Measurements from ENCODE around the gene ALPI. TPM values are rescaled to one million over a fixed set of nuclear protein-coding genes. Genes with fewer than 3 reads are reported as not detected.

The ALPI gene
- total RNA-seq, 1 experiment from 2014 or later: not detected

DNA sequence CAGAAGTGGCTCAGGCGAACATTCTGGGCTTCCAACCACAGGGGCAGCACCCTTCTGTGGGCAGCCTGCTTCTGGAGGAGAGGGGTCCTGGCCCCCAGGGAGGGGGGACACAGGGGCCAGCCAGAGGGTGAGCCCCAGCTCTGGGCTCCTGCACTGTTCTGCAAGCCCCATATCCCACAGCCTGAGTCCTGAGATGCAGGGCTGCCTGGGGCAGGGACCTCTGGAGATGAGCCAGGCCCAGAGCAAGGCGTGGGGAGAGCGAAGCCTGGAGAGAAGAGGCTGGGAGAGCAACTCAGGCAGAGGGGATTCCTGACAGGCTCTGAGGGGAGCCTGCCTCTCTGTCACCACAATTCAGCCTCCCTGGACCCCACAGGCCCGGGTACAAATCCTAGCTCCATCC is 50.8 kb downstream of the ALPI start:
- Mint-ChIP-seq H3K27me3 (ENCODE audit: unreplicated experiment) (peaks cover 80% of the 10 kb centered on the region), H3K9me3 (ENCODE audit: low read depth, unreplicated experiment) (no peaks in the 10 kb centered on the region)

DNA sequence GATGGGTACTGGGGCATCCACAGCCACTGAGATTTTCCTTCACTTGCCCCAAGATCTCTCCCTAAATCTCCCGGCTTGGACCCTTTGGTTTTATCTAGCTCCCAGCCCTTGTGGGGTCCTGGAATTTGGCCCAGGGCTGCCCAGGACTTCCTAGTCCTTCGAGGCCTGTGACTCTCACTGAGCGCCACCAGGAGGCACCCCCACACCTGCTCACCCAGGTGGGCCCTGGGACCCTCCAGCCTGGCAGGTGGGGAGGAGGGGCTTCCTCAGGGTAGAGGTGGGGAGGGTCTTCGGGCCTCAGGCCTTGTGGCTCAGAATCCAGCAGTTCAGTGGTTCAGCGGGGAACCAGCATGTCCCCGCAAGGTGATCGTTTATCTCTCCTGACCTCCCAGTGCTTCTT is 52.3 kb downstream of the ALPI start:
- Mint-ChIP-seq H3K4me3 (ENCODE audit: low read depth, unreplicated experiment) (no peak overlapping the region), H3K9me3 (ENCODE audit: low read depth, unreplicated experiment) (no peaks in the 10 kb centered on the region), H3K27me3 (ENCODE audit: unreplicated experiment) (peaks cover 93% of the 10 kb centered on the region), H3K27ac (ENCODE audit: unreplicated experiment) (no peak overlapping the region), H3K36me3 (ENCODE audit: insufficient read depth, unreplicated experiment) (no peaks in the 10 kb centered on the region), H3K4me1 (ENCODE audit: low read depth, unreplicated experiment) (no peaks in the 10 kb centered on the region)
- TF ChIP-seq, protein P1, sequence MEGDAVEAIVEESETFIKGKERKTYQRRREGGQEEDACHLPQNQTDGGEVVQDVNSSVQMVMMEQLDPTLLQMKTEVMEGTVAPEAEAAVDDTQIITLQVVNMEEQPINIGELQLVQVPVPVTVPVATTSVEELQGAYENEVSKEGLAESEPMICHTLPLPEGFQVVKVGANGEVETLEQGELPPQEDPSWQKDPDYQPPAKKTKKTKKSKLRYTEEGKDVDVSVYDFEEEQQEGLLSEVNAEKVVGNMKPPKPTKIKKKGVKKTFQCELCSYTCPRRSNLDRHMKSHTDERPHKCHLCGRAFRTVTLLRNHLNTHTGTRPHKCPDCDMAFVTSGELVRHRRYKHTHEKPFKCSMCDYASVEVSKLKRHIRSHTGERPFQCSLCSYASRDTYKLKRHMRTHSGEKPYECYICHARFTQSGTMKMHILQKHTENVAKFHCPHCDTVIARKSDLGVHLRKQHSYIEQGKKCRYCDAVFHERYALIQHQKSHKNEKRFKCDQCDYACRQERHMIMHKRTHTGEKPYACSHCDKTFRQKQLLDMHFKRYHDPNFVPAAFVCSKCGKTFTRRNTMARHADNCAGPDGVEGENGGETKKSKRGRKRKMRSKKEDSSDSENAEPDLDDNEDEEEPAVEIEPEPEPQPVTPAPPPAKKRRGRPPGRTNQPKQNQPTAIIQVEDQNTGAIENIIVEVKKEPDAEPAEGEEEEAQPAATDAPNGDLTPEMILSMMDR (IDR thresholded peaks at IDR 0.05; ENCODE audit: unreplicated experiment): no peak
- intact Hi-C loops (cut with micrococcal nuclease; ENCODE audit: unreplicated experiment): no loop called here
- no TSS peak for BruUV-seq (replicated peaks)
- no peak for DNase-seq
- CTCF ChIA-PET: no interaction called here

More for the DNA sequence above, 50.8 kb downstream of the ALPI start:
- intact Hi-C loops (cut with micrococcal nuclease; ENCODE audit: unreplicated experiment): no loop called here
- no peaks in the 10 kb centered on the region for H3K4me1 Mint-ChIP-seq (ENCODE audit: low read depth, unreplicated experiment)
- H3K4me3 Mint-ChIP-seq (ENCODE audit: low read depth, unreplicated experiment): no peak overlapping the region
- no peak overlapping the region for H3K27ac Mint-ChIP-seq (ENCODE audit: unreplicated experiment)
- no TSS peak for BruUV-seq (replicated peaks)
- H3K36me3 Mint-ChIP-seq (ENCODE audit: insufficient read depth, unreplicated experiment): no peaks in the 10 kb centered on the region
- DNase-seq: no peak
- TF ChIP-seq, protein P1 (IDR thresholded peaks at IDR 0.05; ENCODE audit: unreplicated experiment): no peak
- CTCF ChIA-PET: no interaction called here

Other genes starting within 250 kb of the ALPI start
- gene ALPP, start 77.4 kb upstream of the ALPI start, total RNA-seq (2022): not detected in 2 replicates
- gene ALPG, start 49.3 kb upstream of the ALPI start, total RNA-seq (2022): not detected in 2 replicates
- gene ECEL1, start 31.7 kb downstream of the ALPI start, total RNA-seq (2022): not detected in 2 replicates
- not detected in 2 replicates for gene PRSS56, start 64.2 kb downstream of the ALPI start, total RNA-seq (2022)
- gene CHRND, start 70.0 kb downstream of the ALPI start, total RNA-seq (2022): not detected in 2 replicates
- not detected in 2 replicates for gene CHRNG, start 83.5 kb downstream of the ALPI start, total RNA-seq (2022)
- gene TIGD1, start 94.4 kb downstream of the ALPI start, total RNA-seq (2022): 14.9 and 15.5 TPM in 2 replicates
- gene EIF4E2, start 94.5 kb downstream of the ALPI start, total RNA-seq (2022): 67.4 and 76.6 TPM in 2 replicates
- gene EFHD1, start 177.5 kb downstream of the ALPI start, total RNA-seq (2022): 0.27 and 0.47 TPM in 2 replicates
- gene GIGYF2, start 241.2 kb downstream of the ALPI start, total RNA-seq (2022): 70.0 and 72.2 TPM in 2 replicates

Measured in Calu3 (cell line).